ENCODE results near the gene RAD54L. TPM values are rescaled to one million over a fixed set of nuclear protein-coding genes. Genes with fewer than 3 reads are reported as not detected.
"Not testable (repeated sequence)": the region's sequence is repeated elsewhere in the genome, so short reads cannot be mapped to it uniquely, and the experiment has no call there.

RAD54L gene
- total and polyA plus RNA-seq, 2 experiments from 2014 or later, result 3.0 to 4.4 TPM

DNA sequence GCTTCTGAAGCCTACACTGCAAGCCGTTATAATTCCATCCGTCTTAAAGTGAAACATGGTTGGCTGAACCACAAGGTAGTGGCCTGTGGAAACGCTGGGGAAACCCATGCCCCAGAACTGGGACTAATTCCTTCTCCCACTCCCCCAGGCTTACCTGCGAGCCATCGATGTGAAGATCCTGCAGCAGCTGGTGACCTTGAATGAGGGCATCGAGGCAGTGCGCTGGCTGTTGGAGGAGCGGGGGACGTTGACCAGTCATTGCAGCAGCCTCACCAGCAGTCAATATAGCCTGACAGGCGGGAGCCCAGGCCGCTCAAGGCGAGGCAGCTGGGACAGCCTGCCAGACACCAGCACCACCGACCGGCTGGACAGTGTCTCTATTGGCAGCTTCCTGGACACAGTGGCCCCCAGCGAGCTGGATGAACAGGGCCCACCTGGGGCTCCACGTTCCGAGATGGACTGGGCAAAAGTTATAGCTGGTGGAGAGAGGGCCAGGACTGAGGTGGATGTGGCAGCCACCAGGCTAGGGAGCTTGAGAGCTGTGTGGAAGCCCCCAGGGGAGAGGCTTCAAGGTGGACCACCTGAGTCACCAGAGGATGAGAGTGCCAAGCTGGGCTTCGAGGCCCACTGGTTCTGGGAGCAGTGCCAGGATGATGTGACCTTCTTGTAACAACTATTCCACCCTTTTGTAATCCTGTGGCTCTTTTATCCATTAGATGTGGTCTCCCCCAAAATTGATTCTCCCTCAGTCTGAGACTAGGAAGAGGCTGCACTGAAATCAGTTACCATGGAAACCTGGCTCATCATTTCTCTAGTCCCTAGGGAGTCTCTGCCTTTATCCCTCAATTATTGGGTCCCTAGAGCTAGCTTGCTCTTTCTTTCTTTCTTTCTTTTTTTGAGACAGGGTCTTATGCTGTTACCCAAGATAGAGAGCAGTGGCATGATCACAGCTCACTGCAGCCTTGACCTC is 27.7 kb upstream of the RAD54L start:
- Histone ChIP-seq H2AFZ (no peak overlapping the region), H3K4me2 (ENCODE audit: unreplicated experiment) (no peak overlapping the region), H3K79me2 (ENCODE audit: insufficient read depth) (no peaks in the 10 kb centered on the region), H3K4me1 (ENCODE audit: insufficient read depth) (peaks cover 4% of the 10 kb centered on the region; the same call in 1 of the 2 replicates), H3K36me3 (ENCODE audit: low read depth) (no peaks in the 10 kb centered on the region), H3K9me2 (ENCODE audit: insufficient read depth) (no peaks in the 10 kb centered on the region), H3K9ac (no peak overlapping the region), H3F3A (ENCODE audit: insufficient read depth) (no peaks in the 10 kb centered on the region), H4K20me1 (ENCODE audit: insufficient read depth) (no peaks in the 10 kb centered on the region), H3K27me3 (replicated peaks; ENCODE audit: insufficient read depth) (no peaks in the 10 kb centered on the region), H3K27ac (no peak overlapping the region), H3K4me3 (no peak overlapping the region), H3K9me3 (ENCODE audit: low read depth) (no peaks in the 10 kb centered on the region)
- peak; percentile 28 for DNase-seq
- WGBS, 2 experiments (ENCODE audit: low coverage in 1 of 2, low lambda C conversion rate in 2 of 2, missing lambda C conversion rate in 2 of 2), result 86 to 87% methylated on average over 18 of the region's 18 CpGs
- in situ Hi-C loops (cut with MboI), result no loop called here
- TF ChIP-seq EZH2 (IDR thresholded peaks at IDR 0.05; ENCODE audit: insufficient read depth, poor library complexity, severe bottlenecking) (no peak), EZH2phosphoT487 (IDR thresholded peaks at IDR 0.05; ENCODE audit: insufficient read depth, low read depth) (no peak)

DNA sequence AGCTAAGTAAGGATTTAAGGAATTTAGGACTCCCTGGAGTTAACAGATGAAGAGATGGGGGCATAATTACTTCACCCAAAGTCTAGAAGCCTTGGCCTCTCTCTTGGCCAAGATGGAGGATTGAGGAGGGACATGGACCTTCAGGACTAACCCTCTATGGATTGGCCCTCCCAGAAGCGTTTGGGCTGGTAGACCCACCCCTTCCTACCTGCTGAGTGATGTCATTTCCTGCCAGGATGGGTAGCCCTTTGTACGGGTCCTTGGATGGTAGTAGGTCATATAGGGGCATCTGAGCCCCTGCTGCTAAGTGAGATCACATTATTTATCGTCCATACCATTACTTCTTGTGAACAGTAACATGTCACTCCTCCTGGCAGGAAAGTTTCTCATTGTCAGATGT is 26.8 kb upstream of the RAD54L start:
- H4K20me1 ChIP-seq (ENCODE audit: insufficient read depth), result no peaks in the 10 kb centered on the region
- no peaks in the 10 kb centered on the region for H3K9me3 ChIP-seq (ENCODE audit: low read depth)
- no peaks in the 10 kb centered on the region for H3K9me2 ChIP-seq (ENCODE audit: insufficient read depth)
- H3K4me3 ChIP-seq, result no peak overlapping the region
- H3K4me1 ChIP-seq (ENCODE audit: insufficient read depth), result peaks cover 4% of the 10 kb centered on the region; the same call in 1 of the 2 replicates
- H3K27me3 ChIP-seq (replicated peaks; ENCODE audit: insufficient read depth), result no peaks in the 10 kb centered on the region
- in situ Hi-C loops (cut with MboI), result no loop called here
- H3K4me2 ChIP-seq (ENCODE audit: unreplicated experiment), result no peak overlapping the region
- no peaks in the 10 kb centered on the region for H3K36me3 ChIP-seq (ENCODE audit: low read depth)
- no peak overlapping the region for H3K27ac ChIP-seq
- H3K79me2 ChIP-seq (ENCODE audit: insufficient read depth), result no peaks in the 10 kb centered on the region
- no peak overlapping the region for H2AFZ ChIP-seq
- no peak for TF ChIP-seq EZH2phosphoT487 (IDR thresholded peaks at IDR 0.05; ENCODE audit: insufficient read depth, low read depth)
- TF ChIP-seq EZH2 (IDR thresholded peaks at IDR 0.05; ENCODE audit: insufficient read depth, poor library complexity, severe bottlenecking), result no peak
- H3F3A ChIP-seq (ENCODE audit: insufficient read depth), result no peaks in the 10 kb centered on the region
- DNase-seq, result no peak
- no peak overlapping the region for H3K9ac ChIP-seq
- 92 to 94% methylated on average over 3 of the region's 3 CpGs for WGBS, 2 experiments (ENCODE audit: low coverage in 1 of 2, low lambda C conversion rate in 2 of 2, missing lambda C conversion rate in 2 of 2)

DNA sequence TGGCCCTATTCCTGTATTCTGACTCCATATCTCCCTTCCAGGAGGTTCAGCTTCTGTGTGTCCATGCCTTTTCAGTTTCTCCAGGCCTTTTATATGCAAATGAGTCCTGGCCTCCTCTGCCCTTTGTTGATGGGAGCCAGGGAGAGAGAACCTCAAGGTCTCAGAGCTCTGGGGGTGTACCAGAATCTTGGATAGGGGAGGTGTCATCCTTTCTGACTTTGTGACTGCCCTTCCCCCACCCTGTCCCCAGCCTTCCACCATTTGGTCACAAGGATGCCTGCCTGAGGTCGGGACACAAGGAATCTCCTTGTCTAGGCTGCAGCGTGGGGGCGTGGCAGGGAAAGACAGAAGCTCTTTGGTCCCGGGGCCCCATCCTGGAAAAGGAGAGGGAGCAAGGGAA is 25.8 kb upstream of the RAD54L start:
- H3K4me3 ChIP-seq, result no peak overlapping the region
- no peaks in the 10 kb centered on the region for H3K36me3 ChIP-seq (ENCODE audit: low read depth)
- no peak overlapping the region for H3K9ac ChIP-seq
- no peak for TF ChIP-seq EZH2 (IDR thresholded peaks at IDR 0.05; ENCODE audit: insufficient read depth, poor library complexity, severe bottlenecking)
- in situ Hi-C loops (cut with MboI), result no loop called here
- H3K9me3 ChIP-seq (ENCODE audit: low read depth), result no peaks in the 10 kb centered on the region
- no peak overlapping the region for H2AFZ ChIP-seq
- H4K20me1 ChIP-seq (ENCODE audit: insufficient read depth), result no peaks in the 10 kb centered on the region
- no peaks in the 10 kb centered on the region for H3K27me3 ChIP-seq (replicated peaks; ENCODE audit: insufficient read depth)
- H3K27ac ChIP-seq, result no peak overlapping the region
- no peaks in the 10 kb centered on the region for H3F3A ChIP-seq (ENCODE audit: insufficient read depth)
- H3K79me2 ChIP-seq (ENCODE audit: insufficient read depth), result no peaks in the 10 kb centered on the region
- peaks cover 4% of the 10 kb centered on the region; the same call in 1 of the 2 replicates for H3K4me1 ChIP-seq (ENCODE audit: insufficient read depth)
- no peak overlapping the region for H3K4me2 ChIP-seq (ENCODE audit: unreplicated experiment)
- H3K9me2 ChIP-seq (ENCODE audit: insufficient read depth), result no peaks in the 10 kb centered on the region
- 70 to 75% methylated on average over 4 of the region's 4 CpGs for WGBS, 2 experiments (ENCODE audit: low coverage in 1 of 2, low lambda C conversion rate in 2 of 2, missing lambda C conversion rate in 2 of 2)
- no peak for DNase-seq

DNA sequence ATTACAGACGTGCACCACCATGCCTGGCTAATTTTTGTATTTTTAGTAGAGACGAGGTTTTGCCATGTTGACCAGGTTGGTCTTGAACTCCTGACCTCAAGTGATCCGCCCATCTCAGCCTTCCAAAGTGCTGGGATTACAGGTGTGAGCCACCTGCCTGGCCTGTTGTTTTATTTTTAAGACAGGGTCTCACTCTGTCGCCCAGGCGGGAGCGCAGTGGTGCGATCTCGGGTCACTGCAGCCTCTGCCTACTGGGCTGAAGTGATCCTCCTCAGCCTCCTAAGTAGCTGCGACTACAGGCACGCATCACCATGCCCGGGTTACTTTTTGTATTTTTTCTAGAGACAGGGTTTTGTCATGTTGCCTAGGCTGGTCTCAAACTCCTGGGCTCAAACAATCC is 24.5 kb upstream of the RAD54L start:
- H2AFZ ChIP-seq; H3K9me3 ChIP-seq (ENCODE audit: low read depth); H3K9ac ChIP-seq; DNase-seq; H3K4me1 ChIP-seq (ENCODE audit: insufficient read depth); H3K4me3 ChIP-seq; H3K9me2 ChIP-seq (ENCODE audit: insufficient read depth); H3K79me2 ChIP-seq (ENCODE audit: insufficient read depth); H3K27me3 ChIP-seq (replicated peaks; ENCODE audit: insufficient read depth); H3F3A ChIP-seq (ENCODE audit: insufficient read depth); in situ Hi-C loops (cut with MboI); H4K20me1 ChIP-seq (ENCODE audit: insufficient read depth); H3K4me2 ChIP-seq (ENCODE audit: unreplicated experiment); H3K27ac ChIP-seq; H3K36me3 ChIP-seq (ENCODE audit: low read depth): not testable (repeated sequence)
- WGBS, 2 experiments (ENCODE audit: low coverage in 1 of 2, low lambda C conversion rate in 2 of 2, missing lambda C conversion rate in 2 of 2), result 77 to 80% methylated on average over 11 of the region's 11 CpGs

Data from GM23248 (cell line).